IPS-18a (cell line): ENCODE data around the gene RELL1.

Experiments used
- H3K27ac ChIP-seq: one replicate; pipeline ENCODE4 v1.5.1; 2013; ENCODE audit warnings: low read length
- H3K27me3 ChIP-seq: one replicate; pipeline ENCODE4 v1.6.1; 2013; ENCODE audit warnings: mild to moderate bottlenecking, low read length; ENCODE audit not compliant: control insufficient read depth, insufficient read depth
- H3K36me3 ChIP-seq: one replicate; pipeline ENCODE4 v1.6.1; 2013; ENCODE audit warnings: low read depth, low read length; ENCODE audit not compliant: control insufficient read depth
- H3K4me1 ChIP-seq: one replicate; pipeline ENCODE4 v1.6.1; 2013; ENCODE audit warnings: low read depth, low read length; ENCODE audit not compliant: control insufficient read depth
- H3K4me3 ChIP-seq: one replicate; pipeline ENCODE4 v1.5.1; 2013; ENCODE audit warnings: low read length
- H3K9ac ChIP-seq: one replicate; pipeline ENCODE4 v1.6.1; 2013; ENCODE audit warnings: mild to moderate bottlenecking, low read length, moderate library complexity
- H3K9me3 ChIP-seq: one replicate; pipeline ENCODE4 v1.6.1; 2013; ENCODE audit warnings: low read depth, low read length; ENCODE audit not compliant: control insufficient read depth

The RELL1 gene

DNA sequence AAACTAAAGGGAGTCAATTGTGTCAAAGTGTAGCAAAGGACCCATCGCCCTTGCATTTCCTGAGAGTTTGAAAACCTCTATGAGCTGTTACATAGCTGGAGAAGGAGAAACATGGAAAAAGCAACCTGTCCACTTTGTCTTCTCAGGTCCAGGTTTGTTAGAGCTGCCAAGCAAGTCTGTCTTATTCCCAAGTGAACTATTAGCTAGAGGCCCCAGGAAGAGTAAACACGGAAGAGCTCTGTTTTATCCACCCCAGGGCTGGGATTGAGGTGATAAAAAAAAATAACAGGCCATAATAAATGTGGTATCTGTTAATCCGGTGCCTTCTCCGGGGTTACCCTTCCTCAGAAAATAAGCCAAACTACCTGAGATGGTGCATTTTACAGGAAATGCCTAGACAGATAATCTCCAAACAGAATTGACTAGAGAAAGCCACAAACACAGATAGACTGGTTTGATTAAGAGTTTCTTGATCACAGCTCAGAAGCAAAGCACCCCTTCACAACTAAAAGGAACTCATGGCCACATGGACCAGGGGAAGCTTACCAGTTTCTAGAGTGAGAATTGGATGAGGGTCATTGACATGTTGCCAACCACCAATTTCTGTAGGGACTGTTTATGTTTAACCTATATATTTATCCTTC lies 35.9 kb upstream of the RELL1 start:
- H3K36me3 ChIP-seq, result no peaks in the 10 kb centered on the region
- no peak overlapping the region for H3K27ac ChIP-seq
- no peaks in the 10 kb centered on the region for H3K27me3 ChIP-seq
- no peak overlapping the region for H3K9ac ChIP-seq
- no peaks in the 10 kb centered on the region for H3K4me1 ChIP-seq
- H3K9me3 ChIP-seq, result no peaks in the 10 kb centered on the region
- no peak overlapping the region for H3K4me3 ChIP-seq

DNA sequence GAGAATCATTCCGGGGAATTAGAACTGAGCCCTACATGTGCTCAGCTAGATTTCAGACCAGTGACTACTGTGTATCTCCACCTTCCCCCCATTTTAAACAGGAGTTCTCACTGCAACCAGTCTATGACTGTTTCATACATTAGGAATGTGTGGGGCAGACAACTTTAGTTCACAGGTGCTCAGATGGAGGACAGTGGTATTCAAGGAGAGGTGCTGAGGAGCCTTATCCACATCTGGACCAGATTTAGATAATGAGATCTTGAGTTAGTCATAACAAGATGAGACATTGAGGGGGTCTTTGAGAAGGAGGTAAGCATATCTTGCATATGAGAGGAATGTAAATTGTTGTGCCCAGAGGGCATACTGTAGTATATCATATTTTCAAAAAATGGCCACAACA lies 32.8 kb upstream of the RELL1 start:
- no peaks in the 10 kb centered on the region for H3K9me3 ChIP-seq
- no peak overlapping the region for H3K4me3 ChIP-seq
- H3K36me3 ChIP-seq, result no peaks in the 10 kb centered on the region
- no peak overlapping the region for H3K27ac ChIP-seq
- H3K9ac ChIP-seq, result no peak overlapping the region
- no peaks in the 10 kb centered on the region for H3K27me3 ChIP-seq
- H3K4me1 ChIP-seq, result no peaks in the 10 kb centered on the region

DNA sequence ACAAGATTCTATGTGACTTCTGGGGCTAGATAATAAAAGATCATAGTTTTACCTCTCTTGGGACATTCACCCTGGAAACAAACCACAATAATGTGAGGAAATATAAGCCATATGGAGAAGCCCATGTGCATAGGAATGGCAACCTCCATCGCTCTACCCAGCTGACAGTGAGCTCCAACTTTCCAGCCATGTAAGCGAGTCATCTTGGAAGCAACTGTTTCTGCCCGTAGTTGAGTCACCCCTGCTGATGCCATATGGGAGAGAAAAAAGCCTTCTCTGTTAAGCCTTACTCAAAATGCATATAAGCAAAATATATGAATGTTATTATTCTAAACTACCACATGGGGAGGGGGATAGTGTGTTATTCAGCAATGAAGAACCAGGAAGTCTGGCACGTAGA lies 31.4 kb upstream of the RELL1 start:
- no peaks in the 10 kb centered on the region for H3K9me3 ChIP-seq
- no peaks in the 10 kb centered on the region for H3K27me3 ChIP-seq
- H3K27ac ChIP-seq, result no peak overlapping the region
- no peaks in the 10 kb centered on the region for H3K4me1 ChIP-seq
- no peak overlapping the region for H3K4me3 ChIP-seq
- H3K9ac ChIP-seq, result no peak overlapping the region
- H3K36me3 ChIP-seq, result no peaks in the 10 kb centered on the region

DNA sequence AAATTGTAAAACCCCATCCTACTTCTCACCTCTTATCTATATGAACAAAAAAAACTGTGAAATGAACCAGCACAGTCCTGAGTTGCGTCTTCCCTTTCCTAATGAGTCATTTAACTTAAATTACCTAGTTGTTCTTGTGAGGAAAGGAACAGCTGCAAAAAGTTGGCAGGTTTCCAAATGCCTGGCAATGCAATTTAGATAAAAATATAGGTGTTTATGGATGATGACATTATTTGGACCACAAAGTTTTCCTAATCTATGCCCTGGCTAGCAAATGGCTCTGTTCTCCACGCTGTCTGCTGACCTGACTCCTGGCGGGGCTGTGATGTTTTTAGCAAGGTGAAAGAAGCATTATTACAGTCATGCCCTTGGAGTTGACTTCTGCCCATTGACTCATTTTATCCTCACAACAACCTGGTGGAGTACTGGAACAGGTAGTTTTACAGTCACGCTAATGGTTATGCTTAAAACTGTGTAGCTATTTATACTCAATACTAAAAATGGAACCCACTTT lies 29.8 kb upstream of the RELL1 start:
- H3K27ac ChIP-seq, result no peak overlapping the region
- H3K9me3 ChIP-seq, result no peaks in the 10 kb centered on the region
- no peaks in the 10 kb centered on the region for H3K27me3 ChIP-seq
- H3K4me1 ChIP-seq, result no peaks in the 10 kb centered on the region
- H3K4me3 ChIP-seq, result no peak overlapping the region
- H3K36me3 ChIP-seq, result no peaks in the 10 kb centered on the region
- H3K9ac ChIP-seq, result no peak overlapping the region

DNA sequence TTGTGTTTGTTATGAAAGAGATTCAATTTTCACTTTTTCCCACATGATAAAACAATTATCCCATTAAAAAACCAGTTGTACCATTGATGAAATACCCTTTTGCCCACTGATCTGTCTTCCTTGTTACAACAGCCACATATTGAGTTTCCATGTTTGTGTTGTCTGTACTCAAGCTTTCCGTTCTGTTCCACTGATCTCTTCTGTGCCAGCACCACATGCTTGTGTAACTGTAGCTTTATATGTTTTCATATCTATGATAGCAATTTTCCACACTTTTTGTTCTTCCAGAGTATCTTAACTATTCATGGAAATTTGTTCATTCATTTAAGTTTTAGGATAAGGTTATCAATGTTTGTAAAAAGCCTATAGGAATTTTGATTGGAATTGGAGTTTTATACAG lies 24.3 kb upstream of the RELL1 start:
- Histone ChIP-seq H3K9ac (no peak overlapping the region), H3K27ac (no peak overlapping the region), H3K4me1 (no peaks in the 10 kb centered on the region), H3K36me3 (no peaks in the 10 kb centered on the region), H3K9me3 (no peaks in the 10 kb centered on the region), H3K27me3 (no peaks in the 10 kb centered on the region), H3K4me3 (no peak overlapping the region)

DNA sequence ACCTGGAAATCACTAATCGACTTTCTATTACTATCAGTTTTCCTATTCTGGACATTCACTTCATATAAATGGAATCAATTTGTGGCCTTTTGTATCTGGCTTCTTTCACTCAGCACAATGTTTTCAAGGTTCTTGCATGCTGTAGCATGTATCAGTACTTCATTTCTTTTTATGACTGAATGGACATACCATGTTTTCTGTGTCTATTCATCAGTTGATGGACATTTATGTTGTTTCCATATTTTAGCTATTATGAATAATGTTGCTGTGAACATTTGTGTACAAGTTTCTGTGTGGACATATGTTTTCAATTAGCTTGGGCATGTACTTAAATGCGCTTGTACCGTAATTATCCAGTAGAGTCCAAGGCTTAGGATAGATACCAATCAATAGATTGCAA lies 19.9 kb upstream of the RELL1 start:
- no peak overlapping the region for H3K9ac ChIP-seq
- H3K27ac ChIP-seq, result no peak overlapping the region
- H3K9me3 ChIP-seq, result no peaks in the 10 kb centered on the region
- no peaks in the 10 kb centered on the region for H3K4me1 ChIP-seq
- H3K36me3 ChIP-seq, result no peaks in the 10 kb centered on the region
- no peak overlapping the region for H3K4me3 ChIP-seq
- no peaks in the 10 kb centered on the region for H3K27me3 ChIP-seq

DNA sequence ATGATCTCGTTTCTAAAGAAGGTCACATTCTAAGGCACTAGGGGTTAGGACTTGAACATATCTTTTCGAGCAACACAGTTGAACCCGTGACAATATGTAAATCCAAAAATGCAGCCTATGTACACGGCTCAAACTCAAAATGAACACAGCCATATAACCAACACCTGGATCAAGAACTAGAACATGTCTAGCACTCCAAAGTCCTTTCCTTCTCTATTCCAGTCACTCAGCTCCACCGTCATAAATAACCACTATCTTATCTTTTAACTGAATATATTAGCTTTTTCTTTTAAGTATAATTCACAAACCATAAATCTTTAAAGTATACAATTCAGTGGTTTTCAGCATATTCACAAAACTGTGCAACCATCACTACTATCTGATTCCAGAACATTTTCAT lies 19.4 kb upstream of the RELL1 start:
- no peak overlapping the region for H3K4me3 ChIP-seq
- no peaks in the 10 kb centered on the region for H3K27me3 ChIP-seq
- H3K9me3 ChIP-seq, result no peaks in the 10 kb centered on the region
- no peaks in the 10 kb centered on the region for H3K4me1 ChIP-seq
- no peak overlapping the region for H3K27ac ChIP-seq
- H3K36me3 ChIP-seq, result no peaks in the 10 kb centered on the region
- no peak overlapping the region for H3K9ac ChIP-seq

DNA sequence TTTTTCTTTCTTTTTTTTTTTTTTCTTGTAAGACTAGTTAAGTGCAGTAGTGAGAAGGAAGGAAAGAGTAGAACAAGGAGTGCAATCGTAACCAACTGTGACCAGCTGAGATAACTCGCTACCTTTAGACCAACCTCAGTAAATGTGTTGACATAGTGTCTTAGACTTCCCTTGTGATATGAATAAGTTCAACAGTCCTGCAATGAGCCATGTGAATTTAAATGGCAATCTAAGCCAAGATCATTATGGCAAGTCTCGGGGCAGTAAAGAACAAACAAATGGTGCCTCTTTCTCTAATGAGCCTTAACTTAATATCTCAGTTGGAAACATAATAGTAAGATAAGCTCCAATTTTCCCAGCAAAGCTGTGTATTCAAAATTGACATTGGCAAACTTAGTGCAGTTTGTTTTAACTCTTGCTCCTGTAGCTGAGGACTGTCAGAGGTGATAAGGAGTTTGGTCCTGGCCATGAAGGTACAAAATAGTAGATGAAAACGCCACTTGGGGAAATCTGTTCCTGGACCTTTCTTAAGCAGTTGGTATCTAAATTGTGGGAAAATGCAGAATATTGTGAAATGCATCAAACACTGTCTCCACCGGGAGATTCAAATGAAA lies 13.8 kb upstream of the RELL1 start:
- Histone ChIP-seq H3K9ac (no peak overlapping the region), H3K9me3 (no peaks in the 10 kb centered on the region), H3K27me3 (no peaks in the 10 kb centered on the region), H3K36me3 (no peaks in the 10 kb centered on the region), H3K27ac (no peak overlapping the region), H3K4me1 (no peaks in the 10 kb centered on the region), H3K4me3 (no peak overlapping the region)

DNA sequence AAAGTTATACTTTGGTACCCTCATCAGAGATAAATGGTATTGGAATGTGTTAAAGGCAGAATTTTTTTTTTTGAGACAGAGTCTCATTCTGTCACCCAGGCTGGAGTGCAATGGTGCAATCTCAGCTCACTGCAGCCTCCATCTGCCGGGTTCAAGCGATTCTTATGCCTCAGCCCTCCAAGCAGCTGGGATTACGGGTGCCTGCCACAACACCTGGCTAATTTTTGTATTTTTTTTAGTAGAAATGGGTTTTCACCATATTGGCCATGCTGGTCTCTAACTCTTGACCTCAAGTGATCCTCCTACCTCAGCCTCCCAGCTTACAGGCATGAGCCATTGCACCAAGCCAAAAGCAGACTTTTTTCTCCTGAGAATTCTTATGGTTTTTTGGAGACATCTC lies 11.4 kb upstream of the RELL1 start:
- no peaks in the 10 kb centered on the region for H3K9me3 ChIP-seq
- no peak overlapping the region for H3K9ac ChIP-seq
- H3K36me3 ChIP-seq, result no peaks in the 10 kb centered on the region
- H3K4me3 ChIP-seq, result no peak overlapping the region
- no peaks in the 10 kb centered on the region for H3K4me1 ChIP-seq
- no peak overlapping the region for H3K27ac ChIP-seq
- no peaks in the 10 kb centered on the region for H3K27me3 ChIP-seq

DNA sequence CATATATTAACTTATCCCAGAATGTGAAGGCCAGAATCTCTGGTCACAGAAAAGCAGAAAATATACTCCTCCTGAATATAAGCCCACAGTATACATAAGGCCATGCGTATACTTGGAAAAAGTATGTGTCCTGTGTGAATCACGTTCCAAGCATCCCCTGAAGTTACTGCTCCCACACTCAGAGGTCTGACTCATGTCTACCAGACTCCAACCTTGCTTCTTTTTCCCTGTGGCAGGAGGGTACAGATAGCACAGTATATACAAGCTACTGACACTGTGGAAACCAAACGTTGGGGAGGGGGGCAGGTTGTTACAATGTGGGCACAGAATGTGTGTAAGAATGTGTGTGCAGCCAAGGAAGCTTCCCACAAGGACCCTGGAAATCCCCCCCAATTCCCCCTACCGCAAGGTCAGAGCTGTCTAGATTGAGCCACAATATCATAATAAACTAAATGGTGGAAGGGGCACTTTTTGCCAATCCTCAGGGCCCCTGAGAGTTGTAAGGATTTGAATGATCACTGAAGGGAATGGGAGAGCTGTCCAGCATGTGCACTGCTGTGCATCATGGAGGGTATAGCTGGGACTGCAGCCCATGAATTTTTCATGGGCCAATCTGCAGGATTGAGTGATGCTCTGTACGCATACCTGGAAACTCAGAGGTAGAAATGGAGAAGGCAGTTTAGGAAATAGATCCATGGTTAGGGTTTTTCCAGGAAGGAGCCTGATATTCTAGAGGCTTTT lies 7.4 kb upstream of the RELL1 start:
- Histone ChIP-seq H3K27ac (no peak overlapping the region), H3K9ac (no peak overlapping the region)

DNA sequence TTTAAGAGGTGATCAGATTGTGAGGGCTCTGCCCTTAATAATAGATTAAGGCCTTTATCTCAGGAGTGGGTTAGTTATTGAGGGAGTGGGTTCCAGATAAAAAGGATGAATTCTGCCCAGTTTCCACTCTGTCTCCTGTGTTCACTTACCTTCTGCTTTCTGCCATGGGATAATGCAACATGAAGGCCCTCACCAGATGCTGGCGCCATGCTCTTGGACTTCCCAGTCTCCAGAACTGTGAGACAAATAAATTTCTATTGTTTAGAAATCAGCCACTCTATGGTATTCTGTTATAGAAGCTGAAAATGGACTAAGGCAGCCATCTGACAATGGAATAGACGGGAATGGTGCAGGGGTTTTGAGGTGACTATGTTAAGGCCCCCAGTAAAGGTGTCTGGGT lies 6.9 kb upstream of the RELL1 start:
- H3K9me3 ChIP-seq, result no peaks in the 10 kb centered on the region
- H3K4me3 ChIP-seq, result no peak overlapping the region
- H3K4me1 ChIP-seq, result no peaks in the 10 kb centered on the region
- H3K27me3 ChIP-seq, result peaks cover 3% of the 10 kb centered on the region
- H3K27ac ChIP-seq, result no peak overlapping the region
- no peak overlapping the region for H3K9ac ChIP-seq
- H3K36me3 ChIP-seq, result no peaks in the 10 kb centered on the region

More for the DNA sequence above, 7.4 kb upstream of the RELL1 start:
- Histone ChIP-seq H3K9me3 (no peaks in the 10 kb centered on the region), H3K4me1 (no peaks in the 10 kb centered on the region), H3K36me3 (no peaks in the 10 kb centered on the region), H3K4me3 (no peak overlapping the region), H3K27me3 (no peaks in the 10 kb centered on the region)
